Frontal cortex (tissue), 4 donors: Measurements from ENCODE around the gene RFX2. TPM values are rescaled to one million over a fixed set of nuclear protein-coding genes. Genes with fewer than 3 reads are reported as not detected.
"Not testable (repeated sequence)": the region's sequence is repeated elsewhere in the genome, so short reads cannot be mapped to it uniquely, and the experiment has no call there.

ENCODE experiments used
- DNase-seq, 2 donors: peaks; one replicate each; pipeline ENCODE4 v3.0.0; 2012; ENCODE audit warnings: low spot score in 2 of 2
- FAIRE-seq: peaks from 2 replicates; lab custom pipeline; 2012; peaks lifted over from hg19 to GRCh38; lab: Jason Lieb, UNC
- total RNA-seq: library from RNA; depleted of rRNA; stranded (reverse); fragments of >200 nt; gene quantifications from one replicate; pipeline ENCODE4 v1.2.3, GENCODE V29; 2014
- donor health status: control.
- donor health status: control.
- donor health status: control.

The RFX2 gene
- total RNA-seq, 1 donor from 2014 or later, result 5.7 TPM

DNA sequence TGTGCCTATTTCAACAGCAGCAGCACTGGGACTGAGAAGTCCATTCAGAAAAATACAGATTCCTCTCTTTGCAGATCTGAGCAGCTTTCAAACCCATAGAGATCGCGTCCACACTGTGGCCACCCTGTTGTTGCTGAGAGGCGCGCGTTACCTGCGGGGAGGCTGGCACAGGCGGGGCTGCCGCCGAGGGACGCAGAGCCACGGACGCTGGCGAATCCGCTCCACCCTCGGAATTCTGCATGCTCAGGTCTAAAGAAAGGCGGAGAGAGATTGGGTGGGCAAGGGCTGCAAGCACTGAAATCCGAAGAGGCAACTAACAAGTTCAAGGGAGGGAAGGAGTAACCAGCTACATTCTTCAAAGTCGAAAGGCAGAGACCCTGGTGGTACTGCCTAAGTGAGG lies 63.0 kb downstream of the RFX2 start:
- no peak for FAIRE-seq
- DNase-seq, result no peak

DNA sequence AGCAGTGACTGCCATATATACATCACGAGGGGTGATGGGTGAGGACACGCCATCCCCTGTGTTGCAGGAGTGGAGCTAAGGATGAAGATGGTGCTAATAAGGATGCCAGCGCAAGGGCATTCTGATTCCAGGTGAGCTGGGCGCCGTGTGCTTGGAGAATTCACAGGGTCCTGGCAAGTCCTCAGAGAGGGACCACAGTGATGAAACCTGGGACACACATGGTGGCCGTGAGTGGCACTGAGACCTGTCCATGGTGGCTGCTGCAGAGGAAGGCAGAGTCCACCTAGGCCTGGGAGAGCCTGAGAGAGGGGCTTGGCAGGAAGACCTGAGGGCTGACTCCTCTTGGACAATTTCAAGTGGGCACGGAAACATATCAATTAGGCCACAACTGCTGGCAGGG lies 65.2 kb downstream of the RFX2 start:
- FAIRE-seq, result no peak
- DNase-seq, result no peak

- DNase-seq, result no peak
- FAIRE-seq, result no peak
Measured at GRCh38 chr19:6044056-6044805, 66.1 kb downstream of the RFX2 start.

- FAIRE-seq (no peak), DNase-seq (no peak)
Measured at GRCh38 chr19:6042776-6043726, 67.2 kb downstream of the RFX2 start.

DNA sequence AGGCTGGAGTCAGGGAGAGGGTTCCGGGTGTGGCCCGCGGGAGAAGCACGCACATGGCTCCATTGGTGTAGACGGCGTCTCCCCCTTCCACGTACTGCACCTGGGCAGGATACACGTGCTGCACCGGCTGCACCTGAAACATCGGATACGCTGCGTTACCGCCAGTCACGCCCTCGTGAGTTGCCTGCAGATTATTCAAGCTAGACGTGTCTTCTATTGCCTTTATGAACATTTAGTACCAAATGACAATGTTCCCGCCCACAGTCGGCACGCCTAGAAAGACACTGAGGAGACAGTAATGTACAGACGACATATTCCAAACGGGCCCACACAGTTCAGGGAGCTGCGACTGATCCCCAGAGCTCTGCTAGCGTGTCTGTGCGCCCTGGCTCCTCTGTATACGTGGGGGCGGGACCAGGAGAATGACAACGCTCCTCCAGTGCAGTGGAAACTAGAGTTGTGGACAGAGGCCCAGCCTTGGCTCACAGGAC lies 68.3 kb downstream of the RFX2 start:
- no peak for FAIRE-seq
- DNase-seq, result no peak

DNA sequence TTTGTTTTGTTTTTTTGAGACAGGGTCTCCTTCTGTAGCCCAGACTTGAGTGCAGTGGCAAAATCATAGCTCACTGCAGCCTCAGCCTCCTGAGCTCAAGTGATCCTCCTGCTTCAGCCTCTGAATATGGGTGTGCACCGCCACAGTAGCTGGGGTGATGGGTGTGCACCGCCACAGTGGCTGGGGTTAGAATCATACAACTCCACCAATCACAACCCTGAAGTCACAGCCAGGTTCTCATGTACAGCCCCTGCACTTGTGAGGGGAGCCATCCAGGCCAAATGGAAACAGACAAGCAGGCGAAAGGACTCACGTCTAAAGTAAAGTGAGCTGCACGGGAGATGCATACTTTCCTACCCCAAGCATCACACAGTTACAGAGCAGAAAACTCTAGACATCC lies 69.2 kb downstream of the RFX2 start:
- no peak for DNase-seq
- FAIRE-seq, result no peak

DNA sequence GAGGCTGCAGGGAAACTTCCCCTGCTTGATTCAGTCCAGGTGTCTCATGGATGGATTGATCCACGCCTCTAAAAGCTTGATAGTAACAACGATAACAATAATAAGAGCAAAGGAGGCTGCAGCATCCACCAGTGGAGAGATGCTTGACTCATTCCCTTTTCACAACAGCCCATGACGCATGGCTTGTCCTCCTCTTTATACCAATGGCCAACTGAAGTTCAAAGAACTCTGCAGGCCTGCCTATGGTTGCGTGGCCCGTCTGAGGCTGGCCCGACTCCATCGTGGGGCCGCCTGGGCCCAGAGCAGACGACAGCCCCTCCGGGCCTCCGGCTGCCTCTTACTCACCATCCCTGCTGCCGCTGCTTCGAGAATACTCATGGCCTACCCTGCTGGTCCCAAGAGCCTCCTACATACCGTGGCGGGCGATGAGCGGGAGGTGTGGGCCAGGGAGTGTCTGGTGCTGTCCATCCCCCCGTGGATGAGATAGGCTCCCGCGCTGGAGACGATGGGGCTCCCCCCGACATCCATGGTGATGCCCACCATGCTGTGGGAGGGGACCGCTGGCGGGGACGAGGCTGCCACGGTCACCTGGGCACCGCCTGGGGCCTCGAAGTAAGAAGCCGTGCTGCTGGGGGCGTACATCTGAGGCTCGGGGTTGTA lies 70.6 kb downstream of the RFX2 start:
- no peak for DNase-seq
- FAIRE-seq, result no peak

GRCh38 chr19:6038634-6039405 lies 71.5 kb downstream of the RFX2 start:
- FAIRE-seq (no peak), DNase-seq (no peak)

DNA sequence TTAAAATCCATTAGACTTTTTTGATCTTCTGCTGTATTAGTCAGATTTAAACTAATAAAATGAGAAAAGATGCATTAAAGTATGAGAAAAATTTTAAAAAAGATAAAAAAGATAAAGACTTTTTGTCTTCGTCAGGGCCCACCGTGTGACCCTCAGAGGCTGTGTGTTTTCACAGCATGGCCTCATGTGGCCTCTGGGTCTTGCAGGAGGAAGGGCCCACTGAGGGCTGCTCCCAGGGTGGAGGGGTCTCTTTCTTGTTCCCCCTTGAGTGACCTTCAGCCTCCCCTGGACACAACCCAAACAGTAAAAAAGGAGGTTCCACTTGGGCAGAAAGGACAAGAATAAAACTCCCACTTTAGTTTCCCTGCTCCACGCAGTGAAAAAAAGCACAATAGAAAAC lies 75.3 kb downstream of the RFX2 start:
- FAIRE-seq (no peak), DNase-seq (no peak)

GRCh38 chr19:6034512-6034911 lies 75.8 kb downstream of the RFX2 start:
- DNase-seq (no peak), FAIRE-seq (no peak)

GRCh38 chr19:6033744-6034264 lies 76.5 kb downstream of the RFX2 start:
- FAIRE-seq, result no peak

DNA sequence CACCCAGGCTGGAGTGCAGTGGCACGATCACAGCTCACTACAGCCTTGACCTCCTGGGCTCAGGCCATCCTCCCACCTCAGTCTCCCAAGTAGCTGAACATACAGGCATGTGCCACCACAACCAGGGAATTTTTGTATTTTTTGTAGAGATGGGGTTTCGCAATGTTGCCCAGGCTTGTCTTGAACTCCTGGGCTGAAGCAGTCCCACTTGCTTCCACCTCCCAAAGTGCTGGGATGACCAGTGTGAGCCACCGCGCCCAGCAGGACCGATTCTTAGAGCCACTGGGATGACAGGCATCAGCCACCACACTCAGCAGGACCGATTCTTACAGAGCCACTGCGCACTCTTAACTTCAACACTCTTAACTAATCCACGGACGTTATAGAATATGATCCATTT lies 77.5 kb downstream of the RFX2 start:
- DNase-seq (no peak), FAIRE-seq (no peak)

More at GRCh38 chr19:6033744-6034264, 76.5 kb downstream of the RFX2 start:
- no peak for DNase-seq

GRCh38 chr19:6032381-6032780 lies 77.9 kb downstream of the RFX2 start:
- DNase-seq, result no peak
- no peak for FAIRE-seq

DNA sequence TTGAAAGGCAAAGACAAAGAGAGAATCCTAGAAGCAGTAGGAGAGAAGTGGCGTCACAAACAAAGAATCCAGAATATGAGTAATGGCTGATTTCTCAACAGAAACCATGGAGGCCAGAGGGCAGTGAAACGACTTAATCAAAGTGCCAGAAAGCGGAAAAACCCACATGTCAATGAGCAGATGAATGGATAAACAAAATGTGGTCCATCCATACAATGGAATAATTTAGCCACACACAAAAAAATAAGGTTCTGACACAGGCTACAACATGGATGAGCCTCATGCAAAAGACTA lies 80.1 kb downstream of the RFX2 start:
- no peak for DNase-seq
- FAIRE-seq, result no peak

DNA sequence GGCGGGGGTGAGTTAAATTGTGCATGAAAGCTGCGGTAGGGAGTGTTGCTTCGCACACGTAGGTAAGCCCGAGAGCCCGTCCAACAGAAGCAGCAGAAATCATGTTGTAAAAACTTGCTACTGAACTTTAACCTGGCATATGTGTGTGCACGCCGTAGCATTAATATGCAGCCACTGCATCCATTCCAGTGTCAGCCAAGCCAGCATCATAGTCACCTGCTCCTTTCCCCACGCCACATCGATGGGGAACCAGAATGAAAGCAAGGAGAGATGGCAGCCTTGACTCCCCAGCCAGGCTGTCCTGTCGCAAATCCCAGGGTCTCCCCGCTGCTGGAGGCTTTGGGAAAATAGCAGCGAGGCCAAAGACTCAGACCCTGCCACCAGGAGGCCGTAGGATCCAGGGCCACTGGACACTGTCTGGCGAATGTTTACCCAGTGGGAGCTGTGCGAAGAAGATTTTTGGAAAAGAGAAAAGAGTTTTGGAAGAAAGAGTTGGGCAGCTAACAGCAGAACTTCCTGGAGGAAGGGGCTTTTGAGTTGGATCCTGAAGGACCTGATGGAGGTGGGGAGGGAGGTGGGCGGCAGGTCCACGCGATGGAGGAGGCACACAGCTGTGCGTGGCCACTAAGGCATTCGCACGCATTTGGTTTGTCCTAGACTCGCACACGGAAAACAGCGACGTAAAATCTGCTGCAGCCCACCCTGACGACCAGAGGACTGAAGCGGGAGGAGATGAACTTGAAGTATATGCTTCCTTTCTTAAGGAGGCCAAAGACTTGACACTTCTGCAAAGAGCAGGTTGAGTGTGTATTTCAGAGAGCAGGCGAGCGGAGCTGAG lies 83.7 kb downstream of the RFX2 start:
- DNase-seq (no peak), FAIRE-seq (no peak)

DNA sequence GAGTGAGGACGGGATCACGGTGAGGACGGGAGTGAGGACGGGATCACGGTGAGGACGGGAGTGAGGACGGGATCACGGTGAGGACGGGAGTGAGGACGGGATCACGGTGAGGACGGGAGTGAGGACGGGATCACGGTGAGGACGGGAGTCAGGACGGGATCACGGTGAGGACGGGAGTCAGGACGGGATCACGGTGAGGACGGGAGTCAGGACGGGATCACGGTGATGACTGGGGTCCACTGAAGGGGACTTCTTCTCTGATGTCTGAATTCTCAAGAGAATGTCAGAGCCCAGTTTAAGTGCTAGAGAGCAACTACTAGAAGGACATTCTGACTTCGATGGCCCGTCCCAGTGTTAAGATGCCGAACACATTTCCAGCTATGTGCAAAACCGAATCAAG lies 85.5 kb downstream of the RFX2 start:
- not testable (repeated sequence) for FAIRE-seq, DNase-seq

DNA sequence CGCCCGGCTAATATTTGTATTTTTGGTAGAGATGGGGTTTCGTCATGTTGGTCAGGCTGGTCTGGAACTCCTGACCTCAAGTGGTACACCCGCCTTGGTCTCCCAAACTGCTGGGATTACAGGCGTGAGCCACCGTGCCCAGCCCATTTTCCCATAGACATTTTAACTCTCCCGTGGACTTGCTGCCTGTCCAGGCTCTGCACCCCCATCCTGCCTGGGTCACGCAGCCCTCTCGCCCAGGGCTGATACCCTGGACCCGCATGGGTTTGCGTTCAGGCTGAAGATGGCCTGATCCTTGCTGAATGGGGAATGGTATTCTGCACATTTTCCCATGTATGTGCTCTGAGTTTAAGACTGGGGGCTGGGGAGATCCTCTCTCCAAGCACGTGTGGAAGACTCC lies 86.4 kb downstream of the RFX2 start:
- FAIRE-seq, result no peak
- DNase-seq, result no peak

DNA sequence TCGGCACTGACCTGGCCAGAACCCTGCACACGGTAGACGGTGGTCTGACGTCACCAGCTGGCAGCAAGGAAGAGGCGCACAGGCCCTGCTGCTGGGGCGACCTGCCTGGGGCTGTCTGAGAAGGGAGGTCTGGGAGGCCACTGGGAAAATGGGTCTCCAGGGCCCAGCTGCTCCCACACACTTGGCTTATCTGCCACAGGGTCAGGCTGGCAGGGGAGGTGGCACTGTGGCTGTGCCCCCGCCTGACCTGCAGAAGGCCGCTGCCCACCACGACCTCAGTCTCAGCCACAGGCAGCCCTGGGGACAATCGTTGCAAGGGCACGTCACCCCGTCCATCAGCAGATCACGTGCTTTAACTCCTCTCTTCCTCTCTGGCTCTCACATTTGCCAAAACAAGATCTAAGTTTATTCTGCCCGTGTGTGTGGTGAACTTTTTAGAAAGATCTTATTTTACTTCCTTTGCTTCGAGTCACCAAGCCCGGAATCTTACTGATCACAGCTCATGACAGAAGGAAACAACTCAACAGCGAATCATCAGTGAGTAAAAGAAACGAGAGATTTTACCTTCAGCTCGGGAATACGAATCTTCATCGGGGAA lies 87.1 kb downstream of the RFX2 start:
- no peak for FAIRE-seq
- no peak for DNase-seq
